ENCODE measurements around the gene SLIRP.
"Not testable (repeated sequence)": the region's sequence is repeated elsewhere in the genome, so short reads cannot be mapped to it uniquely, and the experiment has no call there.

SLIRP gene

DNA sequence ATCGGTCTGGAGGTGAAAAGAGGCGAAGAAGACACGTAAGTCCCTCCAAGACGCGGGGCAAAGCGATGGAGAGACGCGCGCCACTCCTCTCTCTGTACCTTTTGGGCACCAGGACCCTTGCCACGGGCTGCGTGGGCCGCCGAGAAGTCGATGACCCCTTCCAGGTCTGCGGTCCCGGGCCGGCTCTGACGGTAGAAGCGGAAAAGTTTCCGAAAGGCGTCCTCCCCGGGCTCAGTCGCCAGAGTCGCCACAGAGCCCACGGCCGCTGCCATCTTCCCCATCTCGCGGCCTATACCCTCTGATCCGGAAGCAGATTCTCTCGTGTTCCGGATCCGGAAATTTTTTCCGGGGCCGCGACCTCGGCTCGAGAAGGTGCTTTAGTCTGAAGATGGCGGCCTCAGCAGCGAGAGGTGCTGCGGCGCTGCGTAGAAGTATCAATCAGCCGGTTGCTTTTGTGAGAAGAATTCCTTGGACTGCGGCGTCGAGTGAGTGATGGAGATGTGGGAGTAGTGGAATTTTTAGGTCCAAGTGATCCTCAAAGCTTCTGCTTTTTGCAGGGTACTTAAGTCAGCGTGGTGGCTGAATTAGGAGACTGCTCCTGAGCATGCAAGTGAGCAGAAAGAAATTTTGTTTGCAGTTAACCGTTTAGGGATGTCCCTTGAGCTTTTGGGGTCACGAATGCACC is at the start of gene SLIRP, which contains the start of gene ALKBH1:
TSS of gene SLIRP (plus strand) at position 380 of the 685 bp plus-strand sequence. CDS start at position 389, 9 bp downstream.
TSS of gene ALKBH1 (minus strand) at position 300 of the 685 bp plus-strand sequence. CDS start at position 281, 19 bp downstream.
- DNase-seq = peak; percentile 92

DNA sequence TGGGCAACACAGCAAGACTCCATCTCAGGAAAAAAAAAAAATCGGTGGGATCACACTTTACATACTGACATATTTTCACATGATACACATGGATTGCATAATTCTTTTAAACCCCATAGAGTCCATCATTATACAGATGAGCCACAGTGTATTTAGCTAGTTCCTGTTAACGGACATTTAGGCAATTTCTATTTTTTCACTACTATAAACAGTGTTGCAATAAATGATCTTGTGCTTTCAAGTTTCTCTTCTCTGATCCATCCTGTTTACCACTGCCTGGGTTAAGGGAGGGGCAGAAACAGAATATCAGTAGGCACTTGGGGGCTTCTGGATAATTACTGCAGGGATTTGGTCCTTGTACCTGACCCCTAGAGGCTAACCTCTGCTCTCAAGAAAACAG is 48.1 kb upstream of the SLIRP start:
- no peak for DNase-seq

DNA sequence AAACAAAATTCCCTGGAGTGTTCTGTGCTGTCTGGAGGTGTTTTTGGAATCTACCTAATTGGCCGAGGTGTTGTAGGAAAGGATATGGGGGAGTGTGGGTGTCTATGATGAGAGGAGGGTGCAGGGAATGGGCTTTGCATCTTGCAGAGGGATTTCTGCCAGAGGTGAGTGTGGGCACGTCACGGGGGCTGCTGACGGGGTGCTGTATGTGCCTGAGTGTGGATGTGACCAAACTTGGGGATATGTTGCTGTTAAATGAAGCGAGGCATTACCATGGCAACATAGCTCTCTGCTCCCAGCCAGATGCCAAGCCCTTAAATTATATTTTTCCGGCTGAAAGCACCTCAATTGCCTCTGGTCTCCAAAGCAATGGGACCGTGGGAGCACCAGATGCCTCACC is 47.1 kb upstream of the SLIRP start:
- no peak for DNase-seq

DNA sequence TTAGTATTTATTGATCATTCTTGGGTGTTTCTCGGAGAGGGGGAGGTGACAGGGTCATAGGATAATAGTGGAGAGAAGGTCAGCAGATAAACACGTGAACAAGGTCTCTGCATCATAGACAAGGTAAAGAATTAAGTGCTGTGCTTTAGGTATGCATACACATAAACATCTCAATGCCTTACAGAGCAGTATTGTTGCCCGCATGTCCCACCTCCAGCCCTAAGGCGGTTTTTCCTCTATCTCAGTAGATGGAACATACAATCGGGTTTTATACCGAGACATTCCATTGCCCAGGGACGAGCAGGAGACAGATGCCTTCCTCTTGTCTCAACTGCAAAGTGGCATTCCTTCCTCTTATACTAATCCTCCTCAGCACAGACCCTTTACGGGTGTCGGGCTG is 46.3 kb upstream of the SLIRP start:
- DNase-seq = not testable (repeated sequence)

DNA sequence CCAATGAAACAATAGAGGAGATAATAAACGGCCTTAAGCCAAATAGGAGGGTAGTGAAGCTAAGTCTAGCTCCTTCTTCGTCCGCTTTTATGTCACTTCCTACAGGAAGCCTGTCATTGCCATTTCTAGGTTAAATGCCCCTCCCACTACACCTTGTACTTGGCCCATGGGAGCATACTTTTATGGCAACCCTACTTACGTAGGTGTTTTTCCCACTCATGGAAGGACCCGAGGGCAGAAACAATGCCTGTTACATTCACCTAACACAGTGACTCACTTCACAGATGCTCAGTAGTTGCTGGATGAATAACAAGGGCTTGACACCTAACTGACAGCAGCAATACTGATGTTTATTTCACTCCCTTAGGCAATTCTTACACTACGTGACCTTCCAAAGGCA is 44.6 kb upstream of the SLIRP start:
- DNase-seq = no peak

DNA sequence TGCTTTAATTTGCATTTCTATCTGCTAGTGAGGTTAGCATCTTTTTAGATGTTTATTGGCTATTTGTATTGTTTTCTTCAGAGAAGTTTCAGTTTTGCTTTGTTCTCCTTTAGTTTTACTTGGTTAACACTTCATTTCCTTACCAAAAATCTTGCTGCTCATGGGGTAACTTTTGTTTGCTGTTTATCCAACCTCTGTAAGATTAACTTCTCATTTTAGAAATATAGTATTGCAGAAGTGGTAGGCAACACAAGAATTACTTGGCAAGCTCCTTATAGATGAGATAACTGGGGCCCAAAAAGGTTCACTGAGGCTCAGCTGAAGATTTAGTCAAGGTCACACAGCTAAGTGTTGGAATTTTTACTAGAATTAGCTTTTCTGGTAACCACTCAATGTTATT is 40.6 kb upstream of the SLIRP start:
- DNase-seq = no peak

DNA sequence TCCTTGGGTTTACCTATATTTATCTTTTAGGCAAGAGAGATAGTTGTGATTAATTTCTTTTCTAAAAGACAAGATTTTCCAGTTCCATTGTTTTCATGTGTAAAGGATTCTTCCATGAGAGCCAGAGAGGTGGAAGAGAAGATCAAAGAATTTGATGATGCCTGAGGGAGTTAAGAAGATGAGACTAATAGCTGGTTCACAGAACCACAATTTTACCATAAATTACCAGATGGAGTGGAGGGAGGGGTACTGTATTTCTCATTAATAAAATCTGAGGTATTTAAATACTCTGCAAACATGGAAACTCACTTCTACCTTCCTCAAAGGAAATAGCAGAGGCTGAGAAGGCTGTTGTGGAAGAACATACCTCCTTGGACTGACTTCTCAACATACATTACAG is 34.7 kb upstream of the SLIRP start:
- DNase-seq = no peak

DNA sequence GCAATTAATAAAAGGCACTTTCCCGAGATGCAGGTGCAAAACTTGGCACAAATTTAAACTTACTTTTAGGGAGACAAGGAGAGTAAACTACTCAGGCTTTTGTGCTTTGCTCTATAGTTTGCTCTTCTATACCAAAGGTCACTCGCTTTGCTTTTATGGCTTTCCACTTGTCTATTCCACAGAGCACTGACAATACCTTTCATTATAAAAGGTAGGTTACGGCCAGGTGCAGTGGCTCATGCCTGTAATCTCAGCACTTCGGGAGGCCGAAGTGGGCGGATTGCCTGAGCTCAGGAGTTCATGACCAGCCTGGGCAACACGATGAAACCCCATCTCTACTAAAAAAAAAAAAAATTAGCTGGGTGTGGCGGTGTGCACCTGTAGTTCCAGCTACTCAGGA is 33.0 kb upstream of the SLIRP start:
- DNase-seq = no peak

DNA sequence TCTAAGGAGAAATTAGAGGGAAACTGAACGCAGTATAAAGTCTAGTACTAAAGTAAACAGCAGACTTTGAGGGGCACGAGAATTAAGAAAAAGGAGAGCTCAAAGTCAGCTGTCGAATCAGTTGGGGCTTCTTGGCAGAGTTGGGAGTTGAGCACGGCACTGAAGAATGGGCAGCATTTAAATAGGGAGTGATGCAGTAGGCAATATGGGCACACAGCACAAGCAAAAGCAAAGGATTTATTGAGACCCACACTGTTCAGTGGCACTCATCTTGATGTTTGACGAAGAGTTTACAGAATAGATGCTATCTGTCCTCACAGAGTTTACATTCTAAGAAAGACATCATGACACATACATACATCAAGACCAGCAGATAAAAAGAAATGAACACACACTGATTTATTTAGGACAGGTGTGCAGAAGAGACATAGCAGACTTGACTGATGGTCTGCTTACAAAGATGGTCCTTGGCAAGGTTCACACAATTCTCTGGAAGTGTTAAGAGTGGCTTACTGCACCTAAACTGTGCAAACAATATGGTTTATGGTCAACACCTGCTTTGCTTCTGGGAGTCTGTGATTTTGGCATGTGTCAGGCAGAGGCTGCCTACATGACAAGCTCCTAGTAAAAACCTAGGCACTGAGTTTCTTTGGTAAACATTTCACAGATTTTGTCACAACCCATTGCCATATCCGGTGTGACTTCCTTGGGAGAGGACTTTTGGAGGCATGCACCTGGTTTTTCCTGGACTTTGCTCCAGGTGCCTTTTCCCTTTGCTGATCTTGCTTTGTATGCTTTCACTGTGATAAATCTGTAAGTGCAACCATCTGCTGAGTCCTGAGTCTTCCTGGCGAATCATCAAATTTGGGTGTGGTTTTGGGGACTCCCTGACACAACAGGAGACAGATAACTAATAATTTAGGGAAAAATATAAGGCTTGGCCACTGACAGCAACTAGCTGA is 26.4 kb upstream of the SLIRP start:
- no peak for DNase-seq

DNA sequence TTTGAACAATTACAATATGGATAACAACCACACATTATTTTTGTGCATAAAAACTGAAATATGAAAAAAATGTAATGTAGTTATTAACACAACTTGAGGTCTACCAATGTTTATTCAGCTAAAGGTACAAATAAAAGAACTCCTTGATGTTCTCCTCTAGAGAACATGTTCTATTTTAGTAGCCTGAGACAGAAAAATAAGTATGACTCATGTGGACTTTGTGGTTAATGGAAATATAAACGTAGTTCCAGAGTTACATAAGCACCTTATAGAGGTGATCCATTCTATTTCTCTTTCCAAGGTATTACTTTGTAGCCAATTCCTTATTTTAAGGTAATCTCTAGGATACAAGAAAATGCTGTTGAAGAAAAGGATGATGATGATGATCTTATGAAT is 25.7 kb upstream of the SLIRP start:
- no peak for DNase-seq

DNA sequence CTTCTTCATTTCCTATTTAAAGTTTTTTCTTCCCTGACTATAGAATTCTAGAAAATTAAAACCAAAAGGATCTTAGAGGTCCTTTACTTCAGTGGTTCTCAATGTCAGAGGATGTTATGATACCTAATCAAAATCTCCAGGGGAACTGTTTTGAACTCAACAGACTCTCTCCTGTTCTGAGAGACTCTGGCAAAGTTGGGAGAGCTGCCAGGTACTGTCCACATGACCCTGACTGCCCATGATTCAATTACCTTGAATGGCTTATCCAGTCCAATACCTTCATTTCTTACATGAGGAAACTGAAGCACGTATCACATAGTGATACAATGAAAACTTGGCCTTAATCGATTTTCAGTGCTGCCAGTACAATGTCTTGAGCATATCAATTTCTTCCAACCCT is 16.6 kb upstream of the SLIRP start:
- DNase-seq = no peak

DNA sequence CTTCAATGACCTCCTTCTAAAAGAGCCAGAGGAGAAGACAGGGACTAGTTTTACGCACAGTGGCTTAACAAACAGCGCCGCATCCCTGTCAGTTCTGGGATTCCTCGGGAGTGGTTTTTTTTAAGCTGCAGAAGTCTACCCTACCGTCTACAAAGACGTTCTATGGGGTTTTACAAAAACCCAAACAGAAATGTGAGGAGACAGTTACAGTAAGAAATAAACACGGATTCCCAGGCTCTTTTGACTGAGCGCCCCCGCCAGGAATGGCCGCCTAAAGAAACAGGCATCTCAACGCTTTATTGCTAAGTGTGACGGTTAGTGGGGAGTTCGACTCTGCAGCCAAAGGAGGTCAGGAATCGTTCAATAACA is 564 bp upstream of the SLIRP start:
- no peak for DNase-seq

DNA sequence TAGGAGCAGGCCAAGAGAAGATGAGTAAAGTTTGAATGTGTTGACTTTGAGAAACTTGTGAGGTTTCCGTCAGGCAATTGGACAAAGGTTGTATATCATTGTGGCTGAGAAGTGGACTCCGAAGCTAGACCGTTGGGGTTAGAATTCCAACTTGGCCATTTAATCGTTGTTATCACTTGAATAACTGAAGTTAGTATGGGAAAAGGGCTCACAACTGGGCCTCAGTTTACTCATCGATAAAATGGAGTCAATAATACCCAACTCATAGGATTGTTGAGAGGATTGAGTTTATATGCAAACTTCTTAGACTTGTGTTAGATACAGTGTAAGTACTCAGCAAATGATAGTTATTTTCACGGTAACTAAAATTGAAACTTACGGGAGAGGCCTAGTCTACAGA is 846 bp downstream of the SLIRP start:
- DNase-seq = no peak

DNA sequence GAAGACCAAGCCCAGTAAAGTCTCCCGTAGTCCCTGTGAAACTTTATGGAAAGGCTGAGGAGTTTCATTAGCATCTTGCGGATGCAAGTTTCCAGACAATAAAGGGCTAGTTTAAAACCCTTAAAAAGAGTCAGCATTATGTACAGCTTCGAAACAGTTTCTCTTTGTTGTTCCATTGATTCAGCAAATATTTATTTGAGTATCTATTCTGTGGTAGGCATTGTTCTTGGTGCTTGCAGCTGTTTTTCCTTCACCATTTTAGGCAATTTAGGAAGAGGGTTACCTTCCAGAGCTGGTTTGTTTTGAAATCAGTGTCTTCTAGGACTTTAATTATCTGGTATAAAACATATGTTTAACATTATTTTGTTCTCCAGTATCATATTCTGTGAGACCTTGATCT is 1.5 kb downstream of the SLIRP start:
- DNase-seq = no peak

DNA sequence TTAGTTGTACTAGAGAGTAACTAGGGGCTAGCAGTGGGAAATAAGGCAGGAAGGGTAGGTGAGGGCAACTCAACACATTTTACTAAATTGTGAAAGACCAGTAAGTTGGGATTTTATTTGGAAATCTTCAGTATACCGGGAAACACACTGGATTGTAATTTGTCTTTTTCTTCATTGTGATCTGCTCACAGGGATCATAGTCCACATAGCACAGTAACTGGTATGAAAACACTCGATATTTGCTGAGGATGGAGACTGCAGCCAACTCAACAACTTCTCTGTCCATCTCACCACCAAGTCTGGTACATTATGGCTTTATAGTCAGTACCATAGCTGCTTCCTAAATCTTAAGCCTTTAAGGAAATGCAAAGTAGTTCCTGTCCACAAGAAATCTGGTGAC is 2.5 kb downstream of the SLIRP start:
- DNase-seq = no peak

DNA sequence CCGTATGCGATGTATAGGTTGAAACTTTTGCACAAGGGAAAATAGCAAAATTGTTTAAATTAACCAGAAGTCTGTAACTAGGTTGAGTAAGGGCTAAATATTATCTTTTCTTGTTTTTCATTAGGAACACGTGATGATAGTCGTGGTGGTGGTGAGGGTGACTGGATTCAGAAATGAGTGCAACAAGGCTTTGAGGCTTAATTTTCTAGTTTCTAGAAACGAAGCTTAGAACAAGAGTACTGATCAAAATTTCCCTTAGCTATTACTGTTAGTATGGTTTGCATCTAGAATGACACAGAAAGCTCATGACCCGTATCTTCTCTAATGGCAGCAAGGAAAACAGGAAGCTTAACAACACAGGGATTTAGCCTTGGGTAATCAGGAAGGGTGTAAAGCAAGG is 7.0 kb downstream of the SLIRP start:
- no peak for DNase-seq

DNA sequence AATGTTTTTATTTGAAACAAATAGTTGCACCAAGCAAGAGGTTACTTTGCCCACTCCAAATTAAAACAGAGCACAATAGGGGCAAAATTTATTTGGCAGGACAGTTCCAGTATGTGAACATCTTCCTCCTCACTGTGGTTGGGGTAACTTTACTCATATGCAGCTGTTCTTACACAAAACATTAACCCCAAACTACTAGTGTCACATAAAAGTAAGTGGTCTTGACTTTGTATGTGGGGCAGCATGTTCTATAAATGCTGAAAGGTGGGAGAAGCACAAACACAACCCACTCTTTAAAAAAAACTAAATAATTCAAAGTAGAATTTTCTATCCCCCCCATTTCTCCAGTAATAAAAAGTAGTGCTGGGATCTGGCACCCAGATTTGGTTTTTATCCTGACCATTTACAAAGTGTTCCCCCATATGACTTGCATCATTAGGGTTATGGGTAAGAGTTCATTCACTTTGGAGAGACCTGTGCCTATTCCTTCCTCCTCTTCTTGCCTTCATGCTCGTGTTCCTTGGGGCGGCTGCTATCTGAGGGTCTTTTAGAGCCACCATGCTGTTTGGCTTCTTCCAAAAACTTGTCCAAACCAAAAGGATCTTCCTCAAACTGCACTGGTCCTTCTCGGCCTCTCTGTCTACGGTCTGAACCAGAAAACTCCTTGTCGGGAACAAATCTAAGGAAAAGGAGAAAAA is 9.9 kb downstream of the SLIRP start:
- no peak for DNase-seq

DNA sequence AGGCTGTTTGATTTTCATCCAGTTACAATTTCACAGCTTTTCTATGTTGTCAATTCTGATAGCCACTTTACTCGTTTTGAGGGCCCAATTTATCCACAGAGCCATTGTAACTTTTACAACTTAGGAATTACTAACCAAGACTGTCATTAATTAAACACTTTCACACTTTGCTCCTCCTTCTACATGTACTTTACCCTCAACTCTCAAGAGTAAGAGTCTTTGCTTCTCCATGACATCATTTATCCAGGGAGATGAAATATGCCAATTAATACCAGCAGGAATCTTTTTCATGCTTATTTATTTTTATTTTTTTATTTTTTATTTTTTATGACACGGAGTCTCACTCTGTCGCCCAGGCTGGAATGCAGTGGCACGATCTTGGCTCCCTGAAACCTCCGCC is 13.5 kb downstream of the SLIRP start:
- DNase-seq = no peak

DNA sequence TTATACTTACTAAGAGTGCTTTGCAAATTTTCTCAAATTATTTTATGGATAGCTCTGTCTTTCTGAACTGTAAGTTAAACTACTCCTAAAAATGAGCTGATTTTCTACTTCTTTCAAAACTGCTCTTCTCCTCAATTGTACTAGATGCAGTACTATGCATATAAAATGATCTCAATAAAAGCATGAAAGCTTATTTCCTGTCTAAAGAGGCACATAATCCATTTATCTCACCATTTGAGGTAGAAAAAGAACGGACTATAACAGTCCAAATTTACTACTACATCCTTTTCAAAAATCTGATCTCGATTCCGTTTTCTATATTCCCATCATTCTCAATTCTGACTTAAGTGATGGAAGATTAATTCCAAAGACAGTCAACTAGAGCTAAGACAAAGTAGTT is 14.4 kb downstream of the SLIRP start:
- DNase-seq = no peak

DNA sequence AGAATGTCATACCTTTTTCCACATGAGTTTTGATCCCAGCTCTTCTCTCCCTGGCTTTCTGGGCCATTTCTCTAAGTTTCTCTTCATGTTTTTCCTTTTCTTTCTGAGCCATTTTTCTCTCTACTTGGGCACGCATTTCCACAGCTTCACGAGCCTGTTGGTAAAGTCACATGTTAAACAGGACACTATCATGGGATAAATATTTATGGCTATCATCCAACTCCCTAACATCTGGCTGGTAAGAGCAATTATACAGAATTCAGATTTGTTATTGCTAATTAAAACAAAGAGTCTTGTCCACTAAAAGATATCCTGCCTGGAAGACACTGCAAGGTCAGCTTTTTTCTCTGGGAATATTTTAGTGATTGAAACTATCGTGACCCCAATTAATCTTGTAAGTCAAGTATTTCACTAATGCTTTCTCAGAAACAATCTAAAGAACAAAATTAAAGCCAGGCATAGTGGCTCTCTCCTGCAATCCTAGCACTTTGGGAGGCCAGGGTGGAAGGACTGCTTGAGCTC is 23.1 kb downstream of the SLIRP start:
- DNase-seq = no peak

DNA sequence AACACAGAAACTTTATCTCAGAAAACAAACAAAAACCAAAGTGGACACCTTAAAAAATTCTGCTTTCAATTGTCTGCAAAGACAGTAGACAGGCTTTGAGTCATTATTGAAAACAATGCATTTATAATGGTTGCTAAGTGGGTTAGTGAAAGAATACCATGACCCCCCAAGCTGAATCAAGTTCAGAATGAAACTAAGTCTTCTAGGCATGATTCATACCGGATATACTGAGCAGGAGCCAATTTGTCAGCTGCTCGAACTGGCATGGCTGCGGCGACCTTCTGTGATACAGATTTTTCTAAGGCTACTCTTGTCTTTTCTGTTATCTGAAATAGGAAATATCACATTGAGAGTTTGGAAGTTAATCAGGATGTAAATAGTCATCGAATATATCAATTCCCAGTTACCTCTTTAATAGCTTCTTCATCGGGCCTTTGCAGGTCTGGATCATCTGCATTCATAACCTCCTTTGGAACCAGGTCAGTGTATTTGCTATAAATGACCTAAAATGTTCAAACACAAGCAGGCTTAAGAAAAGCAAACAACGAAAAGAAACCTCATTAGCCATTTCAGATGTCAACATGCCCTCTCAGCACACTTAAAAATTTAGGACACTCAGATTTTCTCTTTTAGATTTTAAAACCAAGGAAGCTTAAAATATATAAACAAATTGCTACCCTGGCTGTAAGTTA is 30.8 kb downstream of the SLIRP start:
- no peak for DNase-seq

DNA sequence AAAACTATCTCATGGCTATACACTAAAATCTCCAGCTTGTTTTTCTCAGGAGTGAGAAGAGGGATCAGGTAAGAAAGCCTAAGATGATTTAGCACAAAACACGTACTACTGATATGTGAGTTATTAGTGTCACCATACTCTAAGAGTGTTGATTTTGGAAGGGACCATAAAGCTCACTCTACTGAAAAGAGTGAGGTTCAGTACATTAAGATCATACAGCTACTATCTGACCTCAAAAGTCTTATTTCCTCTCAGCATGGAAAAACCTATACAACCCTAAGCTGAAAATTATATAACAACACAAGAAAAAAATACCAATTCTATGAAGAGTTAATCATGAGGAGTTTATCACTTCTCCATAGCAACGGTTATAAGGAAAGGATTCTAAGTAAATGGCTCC is 33.5 kb downstream of the SLIRP start:
- no peak for DNase-seq
